ENCODE results near the gene PGAP1. TPM values are rescaled to one million over a fixed set of nuclear protein-coding genes. Genes with fewer than 3 reads are reported as not detected.

The PGAP1 gene
- total RNA-seq, 1 experiment from 2014 or later = 21.0 TPM

GRCh38 chr2:196962325-196962724 is 35.8 kb upstream of the PGAP1 start:
- Histone ChIP-seq H3K18ac (ENCODE audit: insufficient read length, low read depth, low read length) (no peak overlapping the region), H4K91ac (ENCODE audit: insufficient read length, low read depth, low read length) (no peak overlapping the region), H3K14ac (ENCODE audit: insufficient read depth, low read length) (no peak overlapping the region), H2BK5ac (ENCODE audit: insufficient read length, low read length) (no peak overlapping the region), H3K79me1 (ENCODE audit: insufficient read depth, low read depth, low read length, poor library complexity, severe bottlenecking) (no peaks in the 10 kb centered on the region), H2BK12ac (ENCODE audit: insufficient read length, low read depth, low read length) (no peak overlapping the region), H3K23ac (ENCODE audit: insufficient read length, low read depth, low read length) (no peak overlapping the region), H3T11ph (ENCODE audit: low read length) (no peak overlapping the region), H3K56ac (ENCODE audit: insufficient read length, low read depth, low read length) (no peak overlapping the region), H3K4me2 (ENCODE audit: insufficient read depth, insufficient read length, low read length) (no peak overlapping the region), H2BK120ac (ENCODE audit: low read depth, low read length, poor library complexity, severe bottlenecking) (no peak overlapping the region), H2BK15ac (ENCODE audit: low read depth, low read length) (no peak overlapping the region), H3K4ac (ENCODE audit: low read depth, low read length) (no peak overlapping the region), H3K9ac (ENCODE audit: extremely low read depth, insufficient read length, low read length) (no peak overlapping the region), H3K9me3 (ENCODE audit: control insufficient read depth, low read depth, low read length) (no peaks in the 10 kb centered on the region), H3K27me3 (ENCODE audit: insufficient read depth, low read length) (no peaks in the 10 kb centered on the region), H4K5ac (ENCODE audit: insufficient read length, low read depth, low read length) (no peak overlapping the region), H2AK5ac (ENCODE audit: insufficient read length, low read length) (no peak overlapping the region), H2BK20ac (ENCODE audit: low read depth, low read length, poor library complexity, severe bottlenecking) (no peak overlapping the region), H2AFZ (ENCODE audit: low read length) (no peak overlapping the region), H3K79me2 (ENCODE audit: insufficient read depth, low read length) (no peaks in the 10 kb centered on the region), H3K23me2 (ENCODE audit: insufficient read length, low read depth, low read length, poor library complexity, severe bottlenecking) (no peaks in the 10 kb centered on the region), H4K8ac (replicated peaks; ENCODE audit: insufficient read length, low read depth, low read length) (no peak overlapping the region), H4K20me1 (ENCODE audit: control insufficient read depth, insufficient read depth, insufficient read length) (no peaks in the 10 kb centered on the region), H3K4me1 (ENCODE audit: insufficient read depth, low read length) (no peaks in the 10 kb centered on the region; the same call in 1 of the 2 replicates), H3K27ac (ENCODE audit: insufficient read length, low read depth, low read length) (no peak overlapping the region)
- Mint-ChIP-seq H3K27me3 (ENCODE audit: low read depth) (no peaks in the 10 kb centered on the region), H3K9me3 (peaks cover 1 to 2% of the 10 kb centered on the region in 2 experiments; a peak in 4 of 5 replicates), H3K27ac (no peak overlapping the region), H3K4me3 (no peak overlapping the region), H3K4me1 (peaks cover 29 to 37% of the 10 kb centered on the region in 2 experiments), H3K36me3 (ENCODE audit: insufficient read depth in 1 of 3, low read depth in 3 of 3) (peaks cover 0 to 2% (median 2%) of the 10 kb centered on the region in 3 experiments; a peak in 4 of 7 replicates)
- no peak for DNase-seq
- TF ChIP-seq CTCF (conservative IDR thresholded peaks at IDR 0.05) = no peak
- no CpG with 5 or more reads among the region's 2 CpGs for WGBS (ENCODE audit: extremely low coverage, insufficient read length, low lambda C conversion rate)
